Erythroblast (primary cell): ENCODE data around the gene MPIG6B.

Experiments used
- DNase-seq, 2 experiments: peaks; one replicate each; lab custom pipeline; 2025; lab: John Stamatoyannopoulos, UW
- GATA1 ChIP-seq: IDR thresholded peaks from 2 replicates; pipeline ENCODE4 v1.6.1; 2011; ENCODE audit warnings: low read depth, mild to moderate bottlenecking, control low read depth, low read length, moderate library complexity
- POLR2A ChIP-seq: IDR thresholded peaks from 2 replicates; pipeline ENCODE4 v1.6.1; 2011; ENCODE audit warnings: mild to moderate bottlenecking, low read length

Gene MPIG6B

GRCh38 chr6:31741815-31742214, 18.6 kb downstream of the MPIG6B start:
- DNase-seq: no peak
- no peak for TF ChIP-seq GATA1
- no peak for TF ChIP-seq POLR2A

GRCh38 chr6:31742894-31743293, 19.7 kb downstream of the MPIG6B start:
- TF ChIP-seq GATA1 (no peak), POLR2A (no peak)
- DNase-seq: no peak

DNA sequence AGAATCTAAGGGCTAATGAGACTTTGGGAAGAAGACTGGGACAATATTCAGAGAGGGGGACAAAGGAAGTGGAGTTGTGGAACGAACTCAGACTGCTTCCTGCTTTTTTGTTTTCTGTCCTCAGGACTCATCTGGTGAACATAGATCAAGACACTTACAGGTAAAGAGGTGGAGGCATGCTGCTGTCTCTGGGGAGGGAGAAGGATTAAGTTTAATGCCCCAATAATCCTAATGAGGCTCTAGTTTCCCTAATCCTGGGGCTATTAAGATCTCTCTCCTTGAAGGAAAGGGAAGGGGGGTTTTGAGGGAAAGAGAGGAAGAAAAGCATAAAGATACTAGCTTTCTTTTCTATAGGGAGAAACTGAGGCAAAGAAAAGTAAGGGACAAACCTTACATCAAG, 21.2 kb downstream of the MPIG6B start:
- no peak for DNase-seq
- no peak for TF ChIP-seq POLR2A
- no peak for TF ChIP-seq GATA1

- no peak for DNase-seq
- TF ChIP-seq GATA1 (no peak), POLR2A (no peak)
These were observed 26.3 kb downstream of the MPIG6B start for GRCh38 chr6:31749301-31750036.

- TF ChIP-seq GATA1 (no peak), POLR2A (no peak)
- no peak for DNase-seq
These were observed 27.3 kb downstream of the MPIG6B start for GRCh38 chr6:31750411-31751022.

DNA sequence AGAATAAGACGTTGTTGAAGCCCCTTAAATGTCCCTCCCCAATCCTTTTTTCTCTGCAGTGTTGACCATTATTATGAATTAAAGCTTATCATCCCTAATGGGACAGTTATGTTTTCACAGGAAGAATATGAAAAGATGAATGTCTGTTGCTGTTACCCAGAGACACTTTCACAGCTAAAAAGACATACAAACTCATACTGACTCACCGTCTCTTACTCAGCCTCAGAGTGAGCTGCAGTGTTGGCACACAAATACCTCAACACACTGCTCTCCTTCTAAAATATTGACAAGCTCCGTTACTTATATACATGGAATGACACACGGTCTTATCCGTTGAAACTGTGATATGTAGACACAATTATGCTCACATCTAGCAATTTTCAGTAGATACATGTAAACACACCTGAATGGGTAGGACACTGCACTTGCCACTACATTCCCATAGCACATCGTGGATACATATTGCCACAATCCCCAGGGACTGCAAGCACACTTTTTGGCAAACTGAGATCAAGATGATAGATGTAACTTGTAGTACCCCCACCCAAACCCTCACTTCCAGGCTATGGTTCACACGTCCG, 29.7 kb downstream of the MPIG6B start:
- no peak for DNase-seq
- TF ChIP-seq GATA1 (no peak), POLR2A (no peak)

GRCh38 chr6:31758281-31758680, 35.1 kb downstream of the MPIG6B start:
- TF ChIP-seq GATA1: no peak
- TF ChIP-seq POLR2A: no peak
- DNase-seq: no peak

DNA sequence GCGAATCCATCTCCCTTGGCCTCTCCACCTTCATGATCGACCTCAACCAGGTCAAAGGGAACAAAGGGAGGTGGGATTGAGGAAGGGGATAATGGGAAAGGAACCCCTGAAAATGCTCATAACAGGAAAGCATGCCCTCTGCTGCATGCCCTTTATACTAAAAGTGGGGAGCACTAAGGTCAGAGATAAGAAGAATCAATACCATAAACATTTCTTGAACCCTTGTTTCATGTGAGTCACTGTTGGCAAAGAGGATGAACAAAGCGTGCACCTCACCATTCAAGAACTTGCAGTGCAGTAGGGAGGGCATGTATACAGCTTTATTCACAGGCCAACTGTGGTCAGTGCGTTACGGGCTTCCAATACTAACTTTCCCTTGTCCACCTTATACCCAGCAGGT, 37.6 kb downstream of the MPIG6B start:
- no peak for TF ChIP-seq GATA1
- no peak for TF ChIP-seq POLR2A
- DNase-seq: no peak

DNA sequence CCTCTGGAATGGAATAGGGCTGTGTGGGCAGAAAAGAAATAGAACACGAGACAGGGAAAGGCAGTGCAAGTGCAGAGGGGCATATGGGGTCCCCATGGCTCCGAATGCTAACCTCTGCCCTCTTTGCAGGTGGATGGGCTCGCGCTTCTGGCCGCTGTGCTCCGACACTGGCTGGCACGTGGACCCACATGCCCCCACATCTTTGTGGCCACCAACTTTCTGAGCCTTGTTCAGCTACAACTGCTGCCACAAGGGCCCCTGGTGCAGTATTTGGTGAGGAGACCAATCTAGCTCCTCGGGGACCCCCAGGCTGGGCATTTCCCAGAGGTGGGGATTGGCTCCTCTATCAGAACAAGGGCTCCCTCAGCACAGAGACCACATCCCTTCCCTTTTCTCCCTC, 38.2 kb downstream of the MPIG6B start:
- no peak for DNase-seq
- no peak for TF ChIP-seq POLR2A
- no peak for TF ChIP-seq GATA1

GRCh38 chr6:31762356-31762755, 39.2 kb downstream of the MPIG6B start, which contains the start of gene SAPCD1:
Gene SAPCD1 (plus strand): TSS chr6:31762656. CDS start chr6:31763055, 399 bp downstream.
- DNase-seq: no peak
- TF ChIP-seq POLR2A (no peak), GATA1 (no peak)

- no peak for DNase-seq
- no peak for TF ChIP-seq GATA1
- no peak for TF ChIP-seq POLR2A
These were observed 39.9 kb downstream of the MPIG6B start for GRCh38 chr6:31762878-31763618.

GRCh38 chr6:31763619-31763940, 40.4 kb downstream of the MPIG6B start:
- TF ChIP-seq GATA1 (no peak), POLR2A (no peak)
- no peak for DNase-seq

DNA sequence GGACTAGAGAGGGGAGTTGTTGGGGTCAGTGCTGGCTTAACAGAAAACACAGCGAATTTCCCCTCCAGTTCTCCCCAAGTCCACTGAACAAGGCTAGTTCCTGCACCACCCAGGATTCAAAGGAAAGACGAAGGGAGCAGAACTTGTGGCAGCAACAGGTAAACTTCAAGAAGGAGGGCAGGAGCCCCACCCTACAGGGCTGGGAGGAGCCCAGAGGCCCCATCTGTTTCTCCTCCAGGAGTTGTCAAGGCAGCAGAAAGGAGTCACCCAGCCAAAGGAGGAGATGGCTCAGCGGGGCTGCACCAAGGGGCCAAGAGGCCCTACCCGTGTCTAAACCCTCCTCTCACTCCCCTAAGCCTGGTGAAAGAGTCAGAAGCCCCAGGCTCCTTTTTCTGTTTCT, 41.0 kb downstream of the MPIG6B start:
- no peak for TF ChIP-seq GATA1
- TF ChIP-seq POLR2A: no peak
- no peak for DNase-seq

- TF ChIP-seq POLR2A (no peak), GATA1 (no peak)
- no peak for DNase-seq
These were observed 42.4 kb downstream of the MPIG6B start for GRCh38 chr6:31765559-31765909.
